GM12873 (cell line): ENCODE results near the gene LGR6.

ENCODE experiments used
- CTCF ChIP-seq: IDR thresholded peaks from 2 replicates; pipeline ENCODE4 v1.5.1; 2012; ENCODE audit warnings: low read depth, mild to moderate bottlenecking, moderate library complexity, low read length, control low read depth; ENCODE audit not compliant: insufficient read depth; ENCODE audit errors: missing control alignments

The LGR6 gene

DNA sequence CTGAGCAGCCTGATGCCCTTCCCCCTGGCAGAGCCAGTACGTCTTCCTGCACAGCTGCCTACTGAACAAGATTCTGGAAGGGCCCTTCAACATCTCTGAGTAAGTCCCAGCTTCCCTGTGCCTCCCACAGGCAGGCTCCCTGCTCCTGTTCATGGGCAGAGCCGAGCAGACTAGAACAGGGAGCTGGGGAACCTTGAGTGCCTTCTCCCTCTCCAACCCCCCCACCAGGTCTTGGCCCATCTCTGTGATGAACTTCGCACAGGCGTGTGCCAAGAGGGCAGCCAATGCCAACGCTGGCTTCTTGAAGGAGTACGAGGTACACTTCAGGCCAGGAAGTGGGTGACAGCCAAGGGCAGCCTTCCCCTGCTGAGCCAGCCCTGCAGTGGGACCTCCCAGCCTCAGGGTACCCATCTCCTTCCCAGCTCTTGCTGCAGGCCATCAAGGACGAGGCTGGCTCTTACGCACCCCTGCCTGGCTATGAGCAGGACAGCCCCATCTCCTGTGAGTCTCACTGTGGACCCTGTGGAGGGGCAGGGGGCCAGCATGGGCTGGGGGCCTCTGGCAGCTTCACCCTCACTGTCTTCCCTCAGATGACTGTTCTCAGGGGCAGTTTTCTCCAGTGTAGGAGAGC is 6.4 kb upstream of the LGR6 start:
- TF ChIP-seq CTCF: no peak

DNA sequence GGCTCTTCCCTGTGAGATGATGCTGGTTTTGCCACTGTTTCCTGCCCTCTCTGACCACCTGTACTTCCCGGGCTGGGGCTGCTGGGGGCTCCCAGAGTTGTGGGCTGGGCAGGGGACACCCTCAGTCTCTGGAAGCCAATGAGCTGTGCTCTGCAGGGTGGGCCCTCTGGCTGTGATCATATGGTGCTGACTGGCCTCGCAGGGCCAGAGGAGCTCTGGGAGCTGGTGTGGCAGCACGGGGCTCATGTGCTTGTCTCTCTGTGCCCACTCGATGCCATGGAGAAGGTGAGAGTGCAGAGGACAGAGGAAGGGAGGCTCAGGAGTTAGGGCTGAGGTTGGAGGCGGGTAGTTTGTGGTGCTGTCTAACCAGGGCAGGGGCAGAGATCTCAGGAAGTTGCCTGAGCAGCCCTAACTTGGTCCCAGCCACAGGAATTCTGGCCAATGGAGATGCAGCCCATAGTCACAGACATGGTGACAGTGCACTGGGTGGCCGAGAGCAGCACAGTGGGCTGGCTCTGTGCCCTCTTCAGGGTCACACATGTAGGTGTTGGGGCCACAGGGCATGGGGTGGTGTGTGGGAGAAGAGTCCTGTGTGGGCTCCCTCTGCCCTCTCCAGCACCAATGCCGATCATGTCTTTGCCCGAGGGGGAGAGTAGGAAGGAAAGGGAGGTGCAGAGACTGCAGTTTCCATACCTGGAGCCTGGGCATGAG is 5.7 kb upstream of the LGR6 start:
- no peak for TF ChIP-seq CTCF

DNA sequence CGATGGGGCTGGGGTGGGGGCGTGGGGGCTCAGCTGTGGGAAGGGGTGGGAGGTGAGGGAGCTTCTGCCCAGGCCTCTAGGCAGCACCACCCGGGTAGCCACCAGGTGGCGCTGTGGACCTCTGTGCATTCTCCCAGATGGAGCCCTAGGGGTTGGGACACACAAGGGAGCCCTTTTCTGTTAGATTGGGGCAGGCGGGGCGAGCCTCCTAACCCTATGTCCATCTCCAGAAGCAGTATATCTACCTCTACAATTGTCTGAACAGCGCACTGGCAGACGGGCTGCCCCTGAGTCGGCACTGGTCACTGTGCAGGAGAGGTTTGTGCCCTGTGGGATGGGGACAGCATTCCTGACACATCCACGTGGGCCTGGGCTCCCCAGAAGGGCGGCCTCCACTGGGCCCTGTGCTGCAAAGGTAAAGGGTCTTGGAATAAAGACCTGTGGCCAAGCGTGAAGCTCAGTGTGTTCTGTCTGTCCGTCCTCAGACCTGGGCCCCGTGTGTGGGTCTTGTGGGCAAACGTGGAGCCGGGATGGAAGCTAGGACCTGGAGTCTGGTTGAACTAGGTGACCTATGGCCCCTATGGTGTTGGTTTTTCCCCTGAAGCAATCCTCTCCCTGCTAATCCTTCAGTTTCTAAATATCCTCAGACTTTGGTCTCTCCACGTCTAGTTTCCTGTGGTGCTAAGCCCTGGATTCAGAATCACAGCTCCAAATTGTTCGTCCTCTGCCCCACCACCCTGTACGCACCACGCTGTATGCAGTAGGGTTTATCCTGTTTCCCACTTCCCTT is 4.4 kb upstream of the LGR6 start:
- peak; percentile 75 for TF ChIP-seq CTCF

DNA sequence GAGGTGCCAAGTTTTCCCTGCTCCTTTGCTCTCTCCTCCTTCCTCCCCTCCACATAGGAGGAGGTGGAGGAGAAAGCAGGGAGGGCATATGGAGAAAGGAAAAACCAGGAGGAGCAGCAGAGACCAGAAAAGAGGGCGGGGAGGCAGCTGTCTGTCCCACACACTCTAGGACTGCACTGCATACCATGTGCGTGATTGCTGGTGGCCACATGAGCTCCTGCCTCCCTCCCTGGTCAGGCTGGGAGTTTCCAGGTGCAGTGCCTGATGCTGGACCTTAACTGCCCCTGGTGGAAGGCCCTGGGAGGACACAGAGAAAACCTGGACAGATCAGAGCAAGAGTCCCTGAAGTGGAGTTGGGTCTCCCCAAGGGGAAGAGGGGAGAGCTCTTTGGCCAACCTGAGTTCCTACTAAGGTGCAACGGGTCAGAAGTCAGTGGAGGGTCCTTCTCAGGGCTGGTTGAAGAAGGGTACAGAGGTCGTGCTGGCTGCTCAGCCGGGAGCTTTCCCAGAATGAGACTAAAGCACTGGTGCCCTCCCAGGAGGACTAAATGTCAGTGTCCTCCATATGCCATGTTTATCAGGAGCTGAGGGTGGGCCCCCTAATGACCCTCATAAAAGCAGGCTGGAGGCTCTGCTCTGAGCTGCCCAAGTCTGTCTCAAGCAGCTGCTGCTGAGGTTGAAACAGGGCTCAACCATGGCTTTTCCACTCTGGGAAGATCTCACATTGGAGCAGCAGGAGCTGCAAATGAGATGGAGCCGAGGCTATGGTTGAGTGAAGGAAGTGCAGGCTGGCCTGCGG is 3.5 kb upstream of the LGR6 start:
- TF ChIP-seq CTCF: no peak

GRCh38 chr1:202192770-202193613 is 607 bp upstream of the LGR6 start:
- peak; percentile 95 for TF ChIP-seq CTCF

DNA sequence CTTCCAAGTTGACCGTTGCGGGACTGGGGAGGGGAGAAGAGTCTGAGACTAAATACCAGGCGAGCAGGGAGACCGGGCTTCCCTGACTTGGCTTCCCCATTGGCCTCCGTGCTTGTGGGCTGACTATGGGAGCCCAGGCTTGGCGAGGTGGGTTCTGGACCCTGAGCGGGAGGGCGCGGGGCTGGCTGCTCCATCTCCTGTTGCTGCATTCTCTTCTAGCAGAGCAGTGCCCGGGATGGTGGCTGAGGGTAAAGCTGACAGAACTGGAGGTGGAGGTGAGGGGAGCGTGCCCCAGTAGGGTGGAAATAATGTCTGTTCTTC is 689 bp downstream of the LGR6 start:
- no peak for TF ChIP-seq CTCF
